ENCODE measurements around the gene PTGS2.
"Not testable (repeated sequence)": the region's sequence is repeated elsewhere in the genome, so short reads cannot be mapped to it uniquely, and the experiment has no call there.

The PTGS2 gene

DNA sequence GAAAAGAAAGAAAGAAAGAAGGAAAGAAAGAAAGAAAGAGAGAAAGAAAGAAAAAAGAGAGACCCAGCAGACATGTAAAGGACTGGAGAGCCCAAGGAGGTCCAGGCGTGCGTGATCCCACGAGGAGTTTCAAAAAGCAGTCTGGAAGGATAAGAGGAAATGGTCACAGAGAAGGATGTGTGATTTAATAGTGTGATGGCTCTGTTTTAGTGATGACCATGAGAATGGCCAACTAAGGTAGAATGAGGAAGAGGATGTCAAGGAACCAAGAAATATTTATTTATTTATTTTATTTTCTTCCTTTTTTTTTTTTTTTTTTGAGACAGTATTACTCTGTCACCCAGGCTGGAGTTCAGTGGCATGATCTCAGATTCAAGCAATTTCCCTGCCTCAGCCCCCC, 25.5 kb downstream of the PTGS2 start:
- TF ChIP-seq POLR2A (IDR thresholded peaks at IDR 0.05; ENCODE audit: low read depth, low read length) (no peak), POLR2AphosphoS5 (IDR thresholded peaks at IDR 0.05; ENCODE audit: low read depth, low read length) (no peak), SPI1 (IDR thresholded peaks at IDR 0.05; ENCODE audit: low read depth, low read length) (no peak), PAX5 (IDR thresholded peaks at IDR 0.05; ENCODE audit: insufficient read depth, low read length, severe bottlenecking) (no peak), POU2F2 (IDR thresholded peaks at IDR 0.05; ENCODE audit: low read depth, low read length) (no peak), TAF1 (IDR thresholded peaks at IDR 0.05; ENCODE audit: low read depth, low read length) (no peak)
- DNase-seq (ENCODE audit: insufficient read length, low spot score) (no peak), FAIRE-seq (no peak)

DNA sequence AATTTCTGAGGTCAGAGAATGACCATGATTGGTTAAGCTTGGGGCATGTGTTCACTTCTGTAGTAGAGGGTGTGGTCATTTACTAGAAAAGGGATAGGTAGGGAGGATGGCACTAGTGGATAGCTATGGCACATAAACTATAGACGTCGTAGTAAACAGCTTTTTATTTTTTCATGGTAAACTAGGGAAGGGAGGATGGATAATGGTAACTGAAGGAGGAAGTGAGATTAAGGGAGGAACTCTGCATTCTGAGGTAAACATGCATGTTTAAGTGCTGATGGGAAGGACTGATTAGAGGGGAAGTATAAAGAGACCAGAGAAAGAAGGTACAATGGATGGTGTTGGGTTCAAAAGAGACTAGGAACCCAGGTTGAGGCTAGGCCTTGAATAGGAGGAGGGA, 26.9 kb downstream of the PTGS2 start:
- DNase-seq (ENCODE audit: insufficient read length, low spot score) (no peak), FAIRE-seq (no peak)
- peak; percentile 26; the same call in 1 of the 2 replicates for TF ChIP-seq SPI1 (IDR thresholded peaks at IDR 0.05; ENCODE audit: low read depth, low read length)
- no peak for TF ChIP-seq POLR2AphosphoS5 (IDR thresholded peaks at IDR 0.05; ENCODE audit: low read depth, low read length)
- TF ChIP-seq POLR2A (IDR thresholded peaks at IDR 0.05; ENCODE audit: low read depth, low read length) = no peak
- no peak for TF ChIP-seq TAF1 (IDR thresholded peaks at IDR 0.05; ENCODE audit: low read depth, low read length)
- TF ChIP-seq PAX5 (IDR thresholded peaks at IDR 0.05; ENCODE audit: insufficient read depth, low read length, severe bottlenecking) = no peak
- TF ChIP-seq POU2F2 (IDR thresholded peaks at IDR 0.05; ENCODE audit: low read depth, low read length) = no peak

DNA sequence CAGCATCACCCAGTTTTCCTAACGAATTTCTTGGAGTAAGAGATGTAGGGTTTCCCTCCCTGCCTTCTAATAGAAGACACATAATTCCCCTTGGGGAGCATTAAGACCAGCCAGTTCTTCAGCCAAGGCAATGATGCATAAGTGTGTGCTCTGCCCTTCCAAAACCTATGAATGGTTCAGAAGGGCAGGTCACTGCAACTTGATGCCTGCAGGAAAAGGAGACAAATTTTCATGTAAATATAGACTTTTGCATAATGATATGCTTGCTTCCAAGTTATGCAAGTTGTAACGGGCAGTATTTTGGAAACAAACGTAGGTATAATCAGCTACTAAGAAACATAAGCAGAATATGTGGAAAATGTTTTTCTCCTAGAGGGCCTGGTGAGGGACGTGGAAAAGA, 31.6 kb downstream of the PTGS2 start:
- TF ChIP-seq TAF1 (IDR thresholded peaks at IDR 0.05; ENCODE audit: low read depth, low read length) (no peak), POU2F2 (IDR thresholded peaks at IDR 0.05; ENCODE audit: low read depth, low read length) (no peak)
- DNase-seq (ENCODE audit: insufficient read length, low spot score) = no peak
- FAIRE-seq = no peak

DNA sequence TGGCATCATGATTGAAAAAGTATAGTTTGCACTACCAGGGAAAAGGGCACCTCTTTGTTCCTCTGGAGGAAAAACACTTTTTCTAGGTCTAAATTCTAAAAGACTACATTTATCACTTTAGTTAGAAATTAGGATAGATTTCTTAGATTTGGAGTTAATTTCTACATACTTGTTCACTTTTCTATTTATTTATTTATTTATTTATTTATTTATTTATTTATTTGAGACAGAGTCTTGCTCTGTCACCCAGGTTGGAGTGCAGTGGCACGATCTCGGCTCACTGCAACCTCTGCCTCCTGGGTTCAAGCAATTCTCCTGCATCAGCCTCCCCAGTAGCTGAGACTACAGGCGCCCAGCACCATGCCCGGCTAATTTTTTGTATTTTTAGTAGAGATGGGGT, 32.2 kb downstream of the PTGS2 start:
- FAIRE-seq; DNase-seq (ENCODE audit: insufficient read length, low spot score): not testable (repeated sequence)

DNA sequence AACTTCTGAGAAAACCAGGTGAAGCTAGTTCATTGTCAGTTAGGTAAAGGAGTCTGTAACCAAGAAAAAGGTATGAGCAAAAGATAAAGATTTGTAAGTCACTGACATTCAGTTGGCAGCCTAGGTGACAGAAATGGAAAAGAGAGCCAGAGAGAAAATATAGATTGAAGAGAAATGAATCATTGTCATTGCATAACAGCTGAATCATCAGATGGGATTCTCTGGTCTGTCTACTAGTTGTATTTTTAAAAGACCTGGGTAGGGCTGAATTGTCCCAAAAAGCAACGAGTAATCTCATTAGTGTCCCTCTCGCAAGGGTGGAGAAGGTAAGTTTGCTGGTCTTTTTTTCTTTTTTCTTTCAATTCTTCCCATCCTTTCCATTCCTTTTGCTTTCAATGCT, 36.6 kb downstream of the PTGS2 start:
- TF ChIP-seq POLR2AphosphoS5 (IDR thresholded peaks at IDR 0.05; ENCODE audit: low read depth, low read length) (no peak), SPI1 (IDR thresholded peaks at IDR 0.05; ENCODE audit: low read depth, low read length) (no peak), POLR2A (IDR thresholded peaks at IDR 0.05; ENCODE audit: low read depth, low read length) (no peak), TAF1 (IDR thresholded peaks at IDR 0.05; ENCODE audit: low read depth, low read length) (no peak), POU2F2 (IDR thresholded peaks at IDR 0.05; ENCODE audit: low read depth, low read length) (no peak), PAX5 (IDR thresholded peaks at IDR 0.05; ENCODE audit: insufficient read depth, low read length, severe bottlenecking) (no peak)
- DNase-seq (ENCODE audit: insufficient read length, low spot score) (no peak), FAIRE-seq (no peak)

DNA sequence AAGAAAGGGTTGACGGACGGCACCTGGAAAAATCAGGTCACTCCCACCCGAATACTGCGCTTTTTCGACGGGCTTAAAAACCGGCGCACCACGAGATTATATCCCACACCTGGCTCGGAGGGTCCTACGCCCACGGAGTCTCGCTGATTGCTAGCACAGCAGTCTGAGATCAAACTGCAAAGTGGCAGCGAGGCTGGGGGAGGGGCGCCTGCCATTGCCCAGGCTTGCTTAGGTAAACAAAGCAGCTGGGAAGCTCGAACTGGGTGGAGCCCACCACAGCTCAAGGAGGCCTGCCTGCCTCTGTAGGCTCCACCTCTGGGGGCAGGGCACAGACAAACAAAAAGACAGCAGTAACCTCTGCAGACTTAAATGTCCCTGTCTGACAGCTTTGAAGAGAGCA, 42.7 kb downstream of the PTGS2 start:
- not testable (repeated sequence) for FAIRE-seq; DNase-seq (ENCODE audit: insufficient read length, low spot score)

DNA sequence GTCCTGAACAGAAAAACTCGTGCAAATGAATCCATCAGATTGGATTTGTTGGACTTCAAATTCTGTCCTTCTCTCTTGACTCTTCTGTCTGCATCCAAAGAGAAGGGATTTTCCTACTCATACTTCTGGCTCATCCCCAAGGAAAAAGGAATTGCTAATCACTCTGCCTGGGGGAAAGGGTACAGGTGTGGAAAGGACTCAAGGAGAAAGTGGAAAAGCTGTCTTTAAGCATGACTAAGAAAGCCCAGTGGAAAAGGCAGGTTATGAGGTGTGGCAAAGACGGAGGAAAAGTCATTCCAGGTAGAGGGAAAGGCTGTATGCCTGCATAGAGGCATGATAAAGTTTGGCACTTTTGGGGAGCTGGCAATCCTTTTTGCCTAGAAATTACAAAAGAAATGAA, 43.4 kb downstream of the PTGS2 start:
- TF ChIP-seq POLR2A (IDR thresholded peaks at IDR 0.05; ENCODE audit: low read depth, low read length) (no peak), TAF1 (IDR thresholded peaks at IDR 0.05; ENCODE audit: low read depth, low read length) (no peak), POU2F2 (IDR thresholded peaks at IDR 0.05; ENCODE audit: low read depth, low read length) (no peak), PAX5 (IDR thresholded peaks at IDR 0.05; ENCODE audit: insufficient read depth, low read length, severe bottlenecking) (no peak), SPI1 (IDR thresholded peaks at IDR 0.05; ENCODE audit: low read depth, low read length) (no peak), POLR2AphosphoS5 (IDR thresholded peaks at IDR 0.05; ENCODE audit: low read depth, low read length) (no peak)
- no peak for DNase-seq (ENCODE audit: insufficient read length, low spot score)
- FAIRE-seq = no peak

DNA sequence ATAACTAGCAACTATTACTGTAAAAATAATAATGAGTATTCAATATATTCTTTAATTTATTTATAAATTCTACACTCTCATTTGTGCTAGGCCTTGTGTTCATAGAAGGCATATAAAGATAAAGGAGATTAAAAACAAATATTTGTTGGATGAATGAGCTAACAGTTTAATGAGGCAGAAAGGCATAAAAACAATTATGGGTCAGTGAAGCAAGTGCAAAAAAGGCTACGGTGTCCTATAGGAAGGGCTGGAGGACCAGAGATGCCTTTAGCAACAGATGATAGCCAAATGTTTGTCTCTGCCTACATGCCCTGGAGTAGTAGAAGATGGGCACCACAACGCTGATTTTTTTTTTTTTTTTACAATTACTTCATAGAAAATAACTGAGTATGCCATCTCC, 45.7 kb downstream of the PTGS2 start:
- FAIRE-seq = no peak

DNA sequence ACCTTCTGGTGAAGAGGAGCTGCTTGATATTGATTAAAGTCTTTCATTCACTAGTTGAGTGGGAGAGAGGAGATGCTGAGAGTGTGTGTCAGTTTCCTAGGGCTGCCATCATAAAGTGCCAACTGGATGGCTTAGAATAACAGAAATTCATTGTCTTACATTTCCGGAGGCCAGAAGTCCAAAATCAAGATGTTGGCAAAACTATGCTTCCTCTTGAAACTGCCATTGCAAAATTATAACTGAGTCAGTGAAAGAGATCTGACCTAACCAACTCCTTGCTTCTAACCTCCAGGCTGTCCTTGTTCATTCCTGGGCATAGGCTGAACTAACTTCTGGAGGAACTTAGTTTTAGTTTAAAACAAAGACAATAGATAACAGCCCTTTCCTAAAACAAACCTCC, 47.1 kb downstream of the PTGS2 start:
- DNase-seq (ENCODE audit: insufficient read length, low spot score) (no peak), FAIRE-seq (no peak)
- TF ChIP-seq PAX5 (IDR thresholded peaks at IDR 0.05; ENCODE audit: insufficient read depth, low read length, severe bottlenecking) = no peak
- no peak for TF ChIP-seq POU2F2 (IDR thresholded peaks at IDR 0.05; ENCODE audit: low read depth, low read length)
- TF ChIP-seq POLR2AphosphoS5 (IDR thresholded peaks at IDR 0.05; ENCODE audit: low read depth, low read length) = no peak
- no peak for TF ChIP-seq SPI1 (IDR thresholded peaks at IDR 0.05; ENCODE audit: low read depth, low read length)
- no peak for TF ChIP-seq TAF1 (IDR thresholded peaks at IDR 0.05; ENCODE audit: low read depth, low read length)
- TF ChIP-seq POLR2A (IDR thresholded peaks at IDR 0.05; ENCODE audit: low read depth, low read length) = no peak

More for the DNA sequence above, 45.7 kb downstream of the PTGS2 start:
- TF ChIP-seq SPI1 (IDR thresholded peaks at IDR 0.05; ENCODE audit: low read depth, low read length) (no peak), TAF1 (IDR thresholded peaks at IDR 0.05; ENCODE audit: low read depth, low read length) (no peak), POLR2AphosphoS5 (IDR thresholded peaks at IDR 0.05; ENCODE audit: low read depth, low read length) (no peak), PAX5 (IDR thresholded peaks at IDR 0.05; ENCODE audit: insufficient read depth, low read length, severe bottlenecking) (no peak), POU2F2 (IDR thresholded peaks at IDR 0.05; ENCODE audit: low read depth, low read length) (no peak), POLR2A (IDR thresholded peaks at IDR 0.05; ENCODE audit: low read depth, low read length) (no peak)
- no peak for DNase-seq (ENCODE audit: insufficient read length, low spot score)

DNA sequence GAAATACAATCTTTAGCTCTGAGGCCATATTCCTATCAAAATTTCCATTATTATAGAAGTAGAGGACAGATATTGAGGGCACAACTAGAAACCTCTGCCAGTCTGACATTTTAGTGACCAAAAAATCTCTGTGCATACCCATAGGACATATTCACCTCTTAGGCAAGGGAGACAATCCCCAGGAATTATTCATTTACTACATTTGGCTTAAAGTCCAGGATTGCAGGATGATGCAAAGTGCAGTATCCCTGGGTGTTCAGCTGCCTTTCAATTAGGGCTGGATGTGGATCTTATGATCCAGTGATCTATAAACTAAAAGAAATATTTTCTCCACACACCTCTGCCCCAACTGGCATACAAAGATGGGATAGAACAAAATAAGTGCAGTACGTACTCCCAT, 50.9 kb downstream of the PTGS2 start:
- TF ChIP-seq POLR2AphosphoS5 (IDR thresholded peaks at IDR 0.05; ENCODE audit: low read depth, low read length) (no peak), SPI1 (IDR thresholded peaks at IDR 0.05; ENCODE audit: low read depth, low read length) (no peak), TAF1 (IDR thresholded peaks at IDR 0.05; ENCODE audit: low read depth, low read length) (no peak), PAX5 (IDR thresholded peaks at IDR 0.05; ENCODE audit: insufficient read depth, low read length, severe bottlenecking) (no peak), POU2F2 (IDR thresholded peaks at IDR 0.05; ENCODE audit: low read depth, low read length) (no peak), POLR2A (IDR thresholded peaks at IDR 0.05; ENCODE audit: low read depth, low read length) (no peak)
- FAIRE-seq (no peak), DNase-seq (ENCODE audit: insufficient read length, low spot score) (no peak)

DNA sequence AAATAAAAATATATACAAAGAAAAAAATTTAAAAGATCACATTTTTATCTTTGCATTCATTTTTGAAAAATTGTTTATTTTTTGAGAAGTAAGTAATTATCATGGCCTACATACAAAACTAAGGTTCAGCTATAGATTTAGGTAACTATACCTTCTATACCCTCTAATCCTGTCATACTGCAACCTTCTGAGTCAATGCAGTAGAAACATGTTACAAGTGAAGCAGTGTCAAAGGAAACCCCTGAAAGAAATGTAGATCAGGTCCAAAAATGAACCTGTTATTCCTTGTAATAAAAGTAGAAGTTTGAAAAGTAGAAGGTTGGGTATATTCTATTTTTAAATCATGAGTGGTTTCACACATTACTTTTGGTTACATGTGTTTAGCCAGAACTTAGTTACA, 51.3 kb downstream of the PTGS2 start:
- TF ChIP-seq POLR2AphosphoS5 (IDR thresholded peaks at IDR 0.05; ENCODE audit: low read depth, low read length) (no peak), SPI1 (IDR thresholded peaks at IDR 0.05; ENCODE audit: low read depth, low read length) (no peak), PAX5 (IDR thresholded peaks at IDR 0.05; ENCODE audit: insufficient read depth, low read length, severe bottlenecking) (no peak), POU2F2 (IDR thresholded peaks at IDR 0.05; ENCODE audit: low read depth, low read length) (no peak), POLR2A (IDR thresholded peaks at IDR 0.05; ENCODE audit: low read depth, low read length) (no peak), TAF1 (IDR thresholded peaks at IDR 0.05; ENCODE audit: low read depth, low read length) (no peak)
- DNase-seq (ENCODE audit: insufficient read length, low spot score) = no peak
- FAIRE-seq = no peak

Measured in GM12891 (cell line).